Pancreas (tissue), 10 donors: Measurements from ENCODE around the gene ZNF407. TPM values are rescaled to one million over a fixed set of nuclear protein-coding genes. Genes with fewer than 3 reads are reported as not detected.
A peak's percentile ranks its signal among the peaks of the same experiment; 100 is the strongest.

Experiments
- ATAC-seq, 4 donors: fragments of 200-7000 bp; cut with Tn5 transposase; one replicate each; pipeline versions ENCODE4 v1.8.0 to v1.9.1; 2020; ENCODE audit warnings: mild to moderate bottlenecking in 4 of 4, moderate library complexity in 4 of 4
- DNase-seq, 6 donors: peaks; one replicate each; pipeline ENCODE4 v3.0.0-alpha.2; 2020
- FAIRE-seq: peaks from 2 replicates; lab custom pipeline; 2012; peaks lifted over from hg19 to GRCh38; lab: Jason Lieb, UNC
- H3K27ac ChIP-seq, 4 donors: fragments of 200-600 bp; sonication (generic); 1 replicate in 3 of 4; 2 replicates in 1 of 4; pipeline versions ENCODE4 v1.5.0 to v1.8.0; 2020
- H3K27me3 ChIP-seq, 4 donors: fragments of 200-600 bp; one replicate each; pipeline ENCODE4 v1.8.0; 2021
- H3K36me3 ChIP-seq, 3 donors: fragments of 200-600 bp; sonication (generic) in 1 of 3; one replicate each; pipeline versions ENCODE4 v1.5.0 to v1.8.0; 2020 to 2021
- H3K4me1 ChIP-seq, 3 donors: fragments of 200-600 bp; one replicate each; pipeline ENCODE4 v1.8.0; 2021
- H3K4me3 ChIP-seq, 4 donors: fragments of 200-600 bp; sonication (generic) in 2 of 4; one replicate each; pipeline versions ENCODE4 v1.5.0 to v1.8.0; 2020 to 2021
- H3K9me3 ChIP-seq, 4 donors: fragments of 200-600 bp; one replicate each; pipeline ENCODE4 v1.8.0; 2021
- WGBS, 2 donors: extraction: QIAGEN DNeasy Blood & Tissue Kit; methylation state at CpG; one replicate each; pipeline ENCODE4 v1.1.7; 2013; 5-methylcytosine and 5-hydroxymethylcytosine counted together
- intact Hi-C, 3 donors: fragments of 100-400 bp; cut with DNase I; formaldehyde crosslinking; loops; one replicate each; pipeline versions ENCODE4 v1.11.1 to v1.14.2; 2022
- polyA plus RNA-seq, 2 donors: library from polyadenylated mRNA; stranded (reverse); fragments of 200-250 nt; gene quantifications; one replicate each; pipeline ENCODE4 v1.2.3, GENCODE V29; 2013
- total RNA-seq, 6 donors: library from RNA; stranded (reverse); fragmentation: NEBNext Ultra II Directional in 4 of 6; extraction: Animal tissue kit (Norgen Biotek cat#: 25700) in 4 of 6; gene quantifications; one replicate each; pipeline versions ENCODE4 v1.2.1 to v1.2.4, GENCODE V29; 2021 to 2023
- TF ChIP-seq, protein P1 (sequence below), 4 donors: fragments of 200-600 bp; sonication (generic) in 3 of 4; IDR thresholded peaks; one replicate each; pipeline versions ENCODE4 v1.5.0 to v1.8.0; 2021; ENCODE audit warnings: antibody characterized with exemption in 4 of 4
- donor health status: healthy with polysubstance abuse.
- donor health status: DM: no; HTN: no; CAD: no; lungs with moderate emphysema.
- donor health status: DM: no; HTN: no; CAD: no.
- donor health status: control.
- donor health status: control.
- donor health status: Bipolar disorder and iron deficiency.
- donor health status: DM: yes; HTN: yes; CAD: no.
- donor health status: DM: no; HTN: no; CAD: no.
- donor health status: DM: no; HTN: no; CAD: no.
- donor health status: DM: yes; HTN: yes; CAD: no.

Gene ZNF407
- total and polyA plus RNA-seq, 8 donors = 2.7 to 10.0 (median 4.9) TPM

DNA sequence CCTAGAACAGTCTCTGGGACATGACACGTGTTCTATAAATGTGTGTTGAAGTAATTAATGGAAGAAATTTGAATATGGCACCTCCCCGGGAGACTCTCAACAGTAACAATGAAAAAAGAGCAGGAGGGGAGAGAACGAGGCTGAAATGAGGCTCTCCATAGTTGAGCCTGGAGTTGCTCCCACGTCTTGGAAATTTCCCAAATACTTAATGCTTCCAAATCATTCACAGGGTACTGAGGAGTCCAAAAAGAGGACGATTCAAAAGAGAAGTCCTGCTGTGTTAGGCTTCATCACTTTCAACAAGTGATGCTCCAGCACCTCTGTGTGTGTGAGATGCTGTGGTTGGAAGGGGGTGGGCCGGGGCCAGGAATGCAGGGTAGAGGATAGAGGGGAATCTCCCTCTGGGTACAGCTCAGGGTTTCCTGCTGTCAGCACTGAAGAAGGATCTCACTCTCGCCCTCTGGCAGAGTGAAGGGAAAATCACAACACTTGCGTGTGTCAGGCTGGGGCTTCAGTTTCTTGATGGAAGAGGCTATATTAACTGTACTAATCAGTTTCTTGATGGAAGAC lies 18.1 kb upstream of the ZNF407 start:
- intact Hi-C loops = no loop called here
- H3K4me1 ChIP-seq = no peaks in the 10 kb centered on the region
- H3K27me3 ChIP-seq = no peaks in the 10 kb centered on the region
- TF ChIP-seq, protein P1, sequence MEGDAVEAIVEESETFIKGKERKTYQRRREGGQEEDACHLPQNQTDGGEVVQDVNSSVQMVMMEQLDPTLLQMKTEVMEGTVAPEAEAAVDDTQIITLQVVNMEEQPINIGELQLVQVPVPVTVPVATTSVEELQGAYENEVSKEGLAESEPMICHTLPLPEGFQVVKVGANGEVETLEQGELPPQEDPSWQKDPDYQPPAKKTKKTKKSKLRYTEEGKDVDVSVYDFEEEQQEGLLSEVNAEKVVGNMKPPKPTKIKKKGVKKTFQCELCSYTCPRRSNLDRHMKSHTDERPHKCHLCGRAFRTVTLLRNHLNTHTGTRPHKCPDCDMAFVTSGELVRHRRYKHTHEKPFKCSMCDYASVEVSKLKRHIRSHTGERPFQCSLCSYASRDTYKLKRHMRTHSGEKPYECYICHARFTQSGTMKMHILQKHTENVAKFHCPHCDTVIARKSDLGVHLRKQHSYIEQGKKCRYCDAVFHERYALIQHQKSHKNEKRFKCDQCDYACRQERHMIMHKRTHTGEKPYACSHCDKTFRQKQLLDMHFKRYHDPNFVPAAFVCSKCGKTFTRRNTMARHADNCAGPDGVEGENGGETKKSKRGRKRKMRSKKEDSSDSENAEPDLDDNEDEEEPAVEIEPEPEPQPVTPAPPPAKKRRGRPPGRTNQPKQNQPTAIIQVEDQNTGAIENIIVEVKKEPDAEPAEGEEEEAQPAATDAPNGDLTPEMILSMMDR (IDR thresholded peaks at IDR 0.05) = no peak
- WGBS, 2 donors = 35 to 39% methylated on average over 8 of the region's 8 CpGs
- FAIRE-seq = no peak
- H3K36me3 ChIP-seq = no peaks in the 10 kb centered on the region
- no peak overlapping the region for H3K27ac ChIP-seq
- no peak for ATAC-seq
- H3K4me3 ChIP-seq = no peak overlapping the region
- DNase-seq = no peak
- no peaks in the 10 kb centered on the region for H3K9me3 ChIP-seq

DNA sequence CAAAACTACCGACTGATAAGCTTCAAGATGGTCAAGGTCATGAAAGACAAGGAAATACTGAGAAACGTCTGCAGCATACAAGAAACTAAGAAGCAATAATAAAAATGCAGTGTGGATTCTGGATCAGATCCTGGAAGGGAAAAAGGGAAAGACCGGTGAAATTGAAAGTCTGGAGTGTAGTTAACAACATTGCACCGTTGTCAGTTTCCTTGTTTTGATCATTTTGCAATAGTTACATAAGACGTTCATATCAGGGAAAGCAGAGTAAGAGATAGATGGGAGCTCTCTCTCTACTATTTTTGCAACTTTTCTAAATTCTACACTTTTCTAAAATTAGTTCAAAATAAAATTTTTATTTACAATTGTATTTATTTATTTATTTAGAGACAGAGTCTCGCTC lies 15.0 kb upstream of the ZNF407 start:
- no peak for FAIRE-seq
- H3K27me3 ChIP-seq = no peaks in the 10 kb centered on the region
- TF ChIP-seq, protein P1 (IDR thresholded peaks at IDR 0.05) = no peak
- ATAC-seq = no peak
- DNase-seq = no peak
- intact Hi-C loops = no loop called here
- H3K36me3 ChIP-seq = no peaks in the 10 kb centered on the region
- H3K4me1 ChIP-seq = no peaks in the 10 kb centered on the region
- H3K9me3 ChIP-seq = no peaks in the 10 kb centered on the region
- no peak overlapping the region for H3K4me3 ChIP-seq
- 35 to 36% methylated on average over 6 of the region's 6 CpGs for WGBS, 2 donors
- no peak overlapping the region for H3K27ac ChIP-seq

- FAIRE-seq (no peak), DNase-seq (no peak), ATAC-seq (no peak)
- H3K36me3 ChIP-seq = no peaks in the 10 kb centered on the region
- H3K27me3 ChIP-seq = no peaks in the 10 kb centered on the region
- WGBS, 2 donors = 50 to 65% methylated on average over 8 of the region's 8 CpGs
- no peak overlapping the region for H3K4me3 ChIP-seq
- TF ChIP-seq, protein P1 (IDR thresholded peaks at IDR 0.05) = no peak
- no peaks in the 10 kb centered on the region for H3K9me3 ChIP-seq
- H3K27ac ChIP-seq = no peak overlapping the region
- no peaks in the 10 kb centered on the region for H3K4me1 ChIP-seq
- intact Hi-C loops = no loop called here
Measured at GRCh38 chr18:74587441-74587840, 10.2 kb upstream of the ZNF407 start.

DNA sequence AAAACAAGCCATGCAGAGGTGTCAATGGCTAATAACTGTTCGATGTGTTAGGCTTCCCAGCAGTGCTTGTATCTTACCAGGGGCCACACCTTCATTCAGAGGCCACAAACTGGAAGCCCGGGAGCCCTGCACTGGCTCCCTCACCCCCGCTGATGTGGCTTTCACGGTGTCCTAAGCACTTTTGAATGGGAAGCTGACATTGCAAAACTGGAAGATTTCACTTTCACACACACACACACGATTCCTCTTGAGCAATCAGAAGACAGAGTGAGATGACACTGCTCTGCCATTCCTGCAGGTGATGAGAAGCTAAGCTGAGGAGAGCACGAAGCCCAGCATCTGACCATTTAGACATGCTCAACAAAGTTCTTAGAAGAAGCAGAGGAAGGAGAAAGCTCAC lies 8.6 kb upstream of the ZNF407 start:
- Histone ChIP-seq H3K9me3 (no peaks in the 10 kb centered on the region), H3K36me3 (no peaks in the 10 kb centered on the region), H3K27me3 (no peaks in the 10 kb centered on the region), H3K27ac (no peak overlapping the region), H3K4me3 (no peak overlapping the region), H3K4me1 (no peaks in the 10 kb centered on the region)
- DNase-seq (no peak), FAIRE-seq (no peak), ATAC-seq (peak in 2 of 4 donors; percentile 51 to 54)
- intact Hi-C loops = no loop called here
- TF ChIP-seq, protein P1 (IDR thresholded peaks at IDR 0.05) = no peak
- 44 to 61% methylated on average over 6 of the region's 6 CpGs for WGBS, 2 donors

DNA sequence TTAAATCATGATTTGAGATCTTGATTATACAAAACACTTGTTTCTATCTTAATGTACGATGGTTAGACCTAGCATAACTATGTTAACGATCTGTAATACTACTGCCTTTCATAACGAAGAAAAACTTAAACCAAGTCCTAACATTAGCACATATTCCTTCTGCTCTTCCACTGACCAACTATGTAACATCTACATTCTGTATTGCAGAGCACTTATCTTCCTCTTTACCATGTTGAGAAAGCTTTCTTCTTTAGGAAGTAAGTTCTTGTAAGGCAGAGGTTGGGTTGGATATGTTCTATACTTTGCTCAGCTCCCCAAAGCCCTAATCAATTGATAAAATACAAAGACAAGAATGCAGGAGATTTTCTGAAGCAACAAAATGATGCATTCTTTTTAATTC lies 7.9 kb upstream of the ZNF407 start:
- WGBS, 2 donors = 62 to 64% methylated on average over 3 of the region's 3 CpGs
- Histone ChIP-seq H3K27ac (no peak overlapping the region), H3K27me3 (no peaks in the 10 kb centered on the region), H3K9me3 (no peaks in the 10 kb centered on the region), H3K4me1 (no peaks in the 10 kb centered on the region), H3K36me3 (no peaks in the 10 kb centered on the region), H3K4me3 (no peak overlapping the region)
- FAIRE-seq = no peak
- peak in 1 of 4 donors; percentile 34 for ATAC-seq
- DNase-seq = no peak
- TF ChIP-seq, protein P1 (IDR thresholded peaks at IDR 0.05) = no peak
- intact Hi-C loops = no loop called here
